GM18520 (cell line): ENCODE data around the gene C3orf20.
"Not testable (repeated sequence)": the region's sequence is repeated elsewhere in the genome, so short reads cannot be mapped to it uniquely, and the experiment has no call there.

Experiments
- ATAC-seq: cut with Tn5 transposase; IDR thresholded peaks from one replicate; pipeline ENCODE4 v1.9.1; 2021; ENCODE audit not compliant: unreplicated experiment

Gene C3orf20

GRCh38 chr3:14752979-14753378, 78.0 kb downstream of the C3orf20 start:
- not testable (repeated sequence) for ATAC-seq

DNA sequence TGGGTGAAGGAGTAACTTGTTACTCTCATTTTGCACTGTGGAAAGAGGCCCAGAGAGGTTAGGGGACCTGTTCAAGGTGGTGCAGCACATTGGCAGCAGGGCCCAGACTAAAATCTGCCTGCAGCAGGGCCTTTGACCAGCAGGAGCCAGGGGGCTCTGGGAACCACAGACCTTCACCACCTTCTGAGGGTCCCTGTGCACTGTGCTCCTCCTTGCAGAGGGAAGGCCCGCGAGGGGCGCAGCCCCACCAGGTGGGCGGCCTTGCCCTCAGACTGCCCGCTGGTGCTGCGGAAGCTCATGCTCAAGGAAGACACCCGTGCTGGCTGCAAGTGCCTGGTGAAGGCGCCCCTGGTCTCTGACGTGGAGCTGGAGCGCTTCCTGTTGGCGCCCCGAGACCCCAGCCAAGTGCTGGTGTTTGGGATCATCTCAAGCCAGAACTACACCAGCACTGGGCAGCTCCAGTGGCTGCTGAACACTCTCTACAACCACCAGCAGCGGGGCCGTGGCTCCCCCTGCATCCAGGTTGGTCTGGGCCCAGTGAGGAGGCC, 82.3 kb downstream of the C3orf20 start:
- no peak for ATAC-seq

GRCh38 chr3:14758297-14758696, 83.4 kb downstream of the C3orf20 start:
- ATAC-seq, result no peak

DNA sequence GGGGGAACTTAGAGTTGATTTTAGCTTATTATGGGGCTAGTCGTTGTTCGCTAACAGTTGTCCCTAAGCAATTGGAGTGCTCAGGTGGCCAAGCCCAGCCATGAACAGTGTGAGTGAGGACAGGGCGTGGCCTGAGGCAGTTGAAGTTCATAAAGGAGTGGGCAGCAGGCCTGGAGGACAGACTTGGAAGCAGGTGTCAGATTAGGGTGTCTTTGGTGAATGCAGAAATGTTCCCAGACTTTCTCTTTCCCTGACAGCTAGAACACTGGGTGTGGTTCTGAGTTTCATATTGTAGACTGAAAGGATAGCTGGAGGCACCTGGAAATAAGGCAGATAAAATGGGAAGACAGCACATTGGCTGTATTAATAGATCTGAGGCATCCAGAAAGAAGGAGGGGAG, 84.0 kb downstream of the C3orf20 start:
- ATAC-seq, result no peak

GRCh38 chr3:14760185-14760584, 85.2 kb downstream of the C3orf20 start:
- ATAC-seq, result no peak

DNA sequence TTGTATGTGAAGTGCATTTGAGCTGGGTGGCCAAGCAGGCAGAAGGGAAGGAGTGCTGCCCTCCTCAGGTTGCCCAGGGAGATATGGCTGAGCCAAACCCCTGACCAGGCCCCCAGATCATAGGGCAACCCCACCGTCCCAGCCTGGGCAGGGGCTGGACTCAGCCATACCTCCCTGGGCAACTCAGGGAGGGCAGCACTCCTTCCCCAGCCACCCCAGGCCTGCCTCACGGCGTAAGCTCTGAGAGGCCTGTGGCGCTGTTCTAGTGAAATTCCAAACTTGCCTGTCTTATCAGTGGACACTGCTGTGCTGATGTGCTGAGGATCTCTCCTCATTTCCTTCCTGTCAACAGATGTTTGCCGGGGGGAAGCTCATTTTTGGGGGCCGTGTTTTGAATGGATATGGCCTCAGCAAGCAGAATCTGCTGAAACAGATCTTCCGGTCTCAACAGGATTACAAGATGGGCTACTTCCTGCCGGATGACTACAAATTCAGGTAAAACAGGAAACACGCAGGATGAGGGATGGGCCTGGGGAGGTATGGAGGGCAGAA, 86.3 kb downstream of the C3orf20 start:
- ATAC-seq, result no peak

GRCh38 chr3:14761866-14762265, 86.9 kb downstream of the C3orf20 start:
- no peak for ATAC-seq

- ATAC-seq, result no peak
Observed at GRCh38 chr3:14762701-14763100, 87.8 kb downstream of the C3orf20 start.

- ATAC-seq, result no peak
Observed at GRCh38 chr3:14764331-14765059, 89.6 kb downstream of the C3orf20 start.

DNA sequence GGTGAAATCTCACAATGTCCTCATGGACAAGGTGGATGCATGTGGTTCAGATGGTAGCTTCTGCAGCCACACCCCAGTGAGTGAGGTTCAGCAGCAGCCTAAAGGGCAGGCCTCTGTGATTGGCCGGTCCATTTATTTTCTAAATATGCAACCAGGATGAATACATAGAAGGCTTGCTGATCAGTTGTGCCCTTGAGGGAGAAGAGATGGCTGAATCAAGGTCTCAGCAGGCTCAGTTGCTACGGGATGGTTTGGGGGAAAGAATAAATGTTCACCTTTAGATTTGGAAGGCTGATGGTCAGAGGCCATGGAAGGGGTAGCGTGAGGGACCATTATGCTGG, 90.1 kb downstream of the C3orf20 start:
- ATAC-seq, result no peak

- no peak for ATAC-seq
Observed at GRCh38 chr3:14765576-14766427, 90.9 kb downstream of the C3orf20 start.

DNA sequence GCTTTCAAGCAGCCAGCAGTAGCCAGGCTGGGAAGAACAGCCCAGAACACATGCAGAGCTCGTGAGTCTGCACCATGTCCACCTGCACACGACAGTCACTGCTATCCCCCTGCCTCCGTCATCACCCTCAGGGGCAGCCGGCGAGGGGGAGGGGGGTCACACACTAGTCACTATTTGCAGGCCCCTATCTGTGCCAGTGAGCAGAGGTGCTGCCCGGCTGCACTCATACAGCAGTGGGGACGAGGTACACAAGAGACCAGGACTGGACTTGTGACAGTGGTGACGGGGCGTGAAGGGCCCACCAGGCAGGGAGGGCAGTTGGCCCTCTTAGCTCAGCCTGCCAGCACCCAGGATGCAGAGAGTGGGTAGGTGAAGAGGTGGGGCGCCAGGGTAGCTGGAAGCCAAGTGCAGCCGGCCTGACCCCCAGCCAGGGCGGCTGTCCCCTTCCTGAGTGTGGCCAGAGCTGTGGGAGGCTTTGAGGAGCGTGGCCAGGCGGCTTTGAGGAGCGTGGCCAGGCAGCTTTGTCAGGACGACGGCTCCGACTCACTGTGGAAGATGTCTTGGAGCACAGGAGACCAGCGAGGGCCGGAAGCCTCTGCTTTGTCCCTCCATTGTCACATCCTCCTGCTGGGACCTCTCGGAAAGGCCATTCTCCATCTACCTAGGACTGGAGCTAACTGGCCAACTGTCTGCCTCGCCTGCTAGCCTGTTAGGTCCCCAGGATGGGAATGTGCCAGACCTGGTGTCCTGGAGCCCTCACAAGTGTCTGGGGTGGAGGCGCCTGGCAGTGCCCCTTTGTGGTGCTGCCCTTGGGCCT, 91.7 kb downstream of the C3orf20 start:
- ATAC-seq, result no peak

- ATAC-seq, result no peak
Observed at GRCh38 chr3:14767245-14768051, 92.5 kb downstream of the C3orf20 start.

DNA sequence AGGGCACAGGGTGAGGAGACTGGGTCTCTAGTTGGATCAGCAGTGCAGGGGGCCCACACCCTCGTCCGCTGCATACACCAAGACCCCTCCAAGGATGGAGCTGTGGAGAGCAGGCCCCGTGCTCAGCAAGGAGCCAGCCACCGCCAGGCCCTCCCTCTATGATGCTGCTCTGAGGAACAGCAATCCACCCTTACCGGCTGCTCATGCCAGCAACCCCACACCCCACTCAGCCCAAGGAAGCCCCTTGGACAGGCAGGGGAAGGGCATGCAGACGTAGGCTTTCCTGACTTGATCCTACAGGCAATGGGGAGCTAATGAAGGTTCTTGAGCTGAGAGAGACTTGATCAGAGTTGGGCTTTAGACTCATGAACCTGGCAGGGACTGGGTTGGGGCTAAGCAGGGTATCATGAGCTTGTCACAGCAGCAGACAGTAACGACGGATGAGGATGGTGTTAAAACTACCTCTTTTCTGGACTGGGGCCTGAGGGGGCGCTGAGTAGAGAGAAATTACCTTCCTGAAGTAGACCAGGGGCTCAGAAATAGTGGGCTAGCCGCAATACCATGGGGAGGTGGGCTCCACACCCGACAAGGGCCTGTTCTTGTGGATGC, 93.3 kb downstream of the C3orf20 start:
- ATAC-seq, result no peak

- no peak for ATAC-seq
Observed at GRCh38 chr3:14768881-14769280, 93.9 kb downstream of the C3orf20 start.

GRCh38 chr3:14769544-14770325, 94.8 kb downstream of the C3orf20 start:
- ATAC-seq, result no peak

DNA sequence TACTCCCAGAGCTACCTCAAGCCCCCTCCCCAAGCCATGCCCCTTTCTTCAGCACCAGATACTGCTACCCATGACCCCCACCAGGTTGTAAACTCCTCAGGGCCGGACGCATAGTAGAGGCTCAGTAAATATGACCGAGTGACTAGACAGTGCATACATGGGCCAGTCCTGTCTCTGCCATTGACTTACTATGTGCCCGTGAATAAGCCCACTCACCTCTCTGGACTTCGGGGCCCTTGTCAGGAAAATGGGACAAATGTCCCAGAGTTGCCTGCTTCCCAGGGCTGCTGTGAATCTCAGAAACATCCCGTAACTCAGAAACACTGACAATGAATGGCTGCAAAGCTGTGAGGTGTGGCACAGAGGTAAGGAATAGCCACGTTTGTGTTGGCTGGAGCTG, 95.7 kb downstream of the C3orf20 start:
- no peak for ATAC-seq

DNA sequence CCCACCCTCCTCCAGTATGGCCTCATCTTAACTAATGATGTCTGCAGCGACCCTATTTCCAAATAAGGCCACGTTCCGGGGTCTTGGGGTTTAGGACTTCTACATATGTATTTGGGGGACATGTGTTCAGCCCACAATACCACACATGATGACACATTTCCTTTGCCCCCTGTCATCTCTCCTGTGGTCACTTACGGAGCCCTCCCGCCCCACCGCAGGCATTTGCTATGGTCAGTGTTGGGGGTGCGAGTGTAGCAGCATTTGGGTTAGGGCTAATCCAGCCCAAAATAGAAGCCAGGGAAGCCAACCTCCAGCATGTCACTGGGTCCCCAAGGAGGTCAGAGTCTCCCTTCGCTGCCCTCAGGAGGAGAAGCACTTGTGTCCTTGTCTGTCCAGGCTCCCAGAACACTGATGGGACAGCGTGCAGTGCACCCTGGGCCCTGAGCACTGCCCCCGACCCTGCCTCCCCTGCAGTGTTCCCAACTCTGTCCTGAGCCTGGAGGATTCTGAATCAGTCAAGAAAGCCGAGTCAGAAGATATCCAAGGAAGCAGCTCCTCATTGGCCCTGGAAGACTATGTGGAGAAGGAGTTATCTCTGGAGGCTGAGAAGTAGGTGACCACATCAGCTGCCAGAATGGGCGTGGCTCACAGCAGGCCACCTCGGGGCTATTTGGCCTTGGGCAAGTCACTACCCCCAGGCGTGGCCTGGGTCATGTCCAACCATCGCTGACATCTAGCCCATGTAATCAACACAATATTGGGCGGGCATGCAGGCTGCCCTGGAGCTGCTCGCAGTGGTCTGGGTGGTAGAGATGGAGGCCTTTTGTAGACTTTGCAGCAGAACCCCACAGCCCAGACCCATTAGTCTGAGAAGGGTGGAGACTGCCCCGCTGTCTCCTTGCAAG, 96.9 kb downstream of the C3orf20 start:
- ATAC-seq, result no peak
